Hindlimb muscle (tissue), 1 donor: Measurements from ENCODE around the gene TMED4. TPM values are rescaled to one million over a fixed set of nuclear protein-coding genes. Genes with fewer than 3 reads are reported as not detected.

Experiments
- DNase-seq: peaks from one replicate; pipeline ENCODE4 v3.0.0-alpha.2; 2013
- polyA plus RNA-seq: library from polyadenylated mRNA; unstranded; fragments of 120-200 nt; gene quantifications from one replicate; pipeline ENCODE4 v1.2.1, GENCODE V29; 2013; ENCODE audit not compliant: insufficient read length

The TMED4 gene
- 91.0 TPM for polyA plus RNA-seq

- peak; percentile 100 for DNase-seq
Measured at GRCh38 chr7:44581879-44582603, at the start of gene TMED4. Gene TMED4, minus strand, starts transcription at chr7:44582231. Its CDS starts 25 bp downstream, at chr7:44582206.

- DNase-seq: no peak
Measured at GRCh38 chr7:44631458-44632115, 49.6 kb upstream of the TMED4 start.

- no peak for DNase-seq
Measured at GRCh38 chr7:44630792-44631457, 48.9 kb upstream of the TMED4 start.

DNA sequence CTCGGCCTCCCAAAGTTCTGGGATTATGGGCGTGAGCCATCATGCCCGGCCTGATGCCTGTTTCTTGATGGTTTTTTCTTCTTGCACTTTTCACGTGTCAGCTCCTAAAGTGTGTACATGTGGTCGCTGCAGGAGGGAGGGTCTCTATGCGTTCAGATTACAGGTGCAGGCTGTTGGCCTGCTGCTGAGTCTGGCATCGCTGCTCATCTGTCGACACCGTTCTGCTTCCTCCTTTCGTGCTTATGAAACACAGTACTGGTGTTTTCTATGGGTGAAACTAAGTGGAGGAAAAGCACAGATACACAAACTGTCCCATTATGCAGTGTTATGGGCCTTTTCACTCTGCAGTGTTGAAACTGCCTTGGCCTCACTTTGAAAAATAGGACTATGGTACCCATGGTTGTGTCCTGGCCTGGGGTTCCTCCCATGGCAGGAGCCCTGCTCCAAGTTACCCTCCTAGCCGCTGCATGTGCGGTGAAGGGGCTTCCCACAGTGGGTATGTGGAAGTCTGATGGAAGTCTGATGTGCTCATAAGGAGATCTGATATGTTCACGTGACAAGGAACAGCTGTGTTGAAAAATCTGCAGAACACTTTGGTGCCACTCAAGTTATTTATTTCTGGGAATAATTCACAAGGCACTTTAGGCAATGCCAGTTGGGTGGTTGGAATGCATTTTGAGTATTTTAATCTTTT is 47.9 kb upstream of the TMED4 start:
- no peak for DNase-seq

GRCh38 chr7:44626620-44627019 is 44.6 kb upstream of the TMED4 start:
- no peak for DNase-seq

DNA sequence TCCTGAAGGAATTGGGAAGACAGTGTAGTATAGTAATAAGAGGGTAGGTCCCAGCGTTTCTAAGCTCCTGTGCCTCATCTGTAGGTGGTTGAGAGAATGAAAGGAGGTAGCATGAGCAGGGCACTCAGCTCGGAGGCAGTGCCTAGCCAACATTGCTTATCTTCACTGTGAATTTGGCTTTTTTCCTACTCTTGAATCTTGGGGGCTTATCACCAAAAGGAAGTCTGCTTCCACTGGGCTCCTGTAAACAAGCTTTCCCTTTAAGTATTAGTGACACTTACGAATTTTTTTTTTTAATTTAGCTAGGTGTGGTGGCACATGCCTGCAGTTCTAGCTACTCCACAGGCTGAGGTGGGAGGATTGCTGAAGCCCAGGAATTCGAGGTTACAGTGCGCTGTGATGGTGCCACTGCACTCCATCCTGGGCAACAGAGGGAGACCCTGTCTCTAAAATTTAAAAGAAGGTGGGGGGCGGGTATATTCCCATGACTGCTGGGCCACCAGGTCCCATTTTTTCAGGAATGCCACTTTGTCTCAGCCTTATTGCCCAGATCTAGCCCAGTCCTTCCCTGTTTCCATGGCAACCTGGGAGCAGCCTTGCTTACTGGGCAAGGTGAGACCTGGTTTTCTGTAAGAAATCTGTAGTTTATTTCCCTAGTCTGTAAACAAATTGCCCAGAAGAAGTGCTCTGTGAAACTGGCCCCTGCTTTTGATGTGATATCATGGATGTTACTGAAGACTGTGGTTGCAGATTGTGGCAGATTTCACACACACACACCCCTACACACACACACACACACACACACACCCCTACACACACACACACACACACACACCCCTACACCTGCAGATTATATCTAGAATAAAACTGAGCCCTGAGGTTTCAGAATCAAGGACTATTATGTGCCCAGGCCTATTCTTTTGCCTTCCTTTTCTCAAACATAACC is 43.8 kb upstream of the TMED4 start:
- no peak for DNase-seq

GRCh38 chr7:44624318-44624717 is 42.3 kb upstream of the TMED4 start:
- DNase-seq: no peak

DNA sequence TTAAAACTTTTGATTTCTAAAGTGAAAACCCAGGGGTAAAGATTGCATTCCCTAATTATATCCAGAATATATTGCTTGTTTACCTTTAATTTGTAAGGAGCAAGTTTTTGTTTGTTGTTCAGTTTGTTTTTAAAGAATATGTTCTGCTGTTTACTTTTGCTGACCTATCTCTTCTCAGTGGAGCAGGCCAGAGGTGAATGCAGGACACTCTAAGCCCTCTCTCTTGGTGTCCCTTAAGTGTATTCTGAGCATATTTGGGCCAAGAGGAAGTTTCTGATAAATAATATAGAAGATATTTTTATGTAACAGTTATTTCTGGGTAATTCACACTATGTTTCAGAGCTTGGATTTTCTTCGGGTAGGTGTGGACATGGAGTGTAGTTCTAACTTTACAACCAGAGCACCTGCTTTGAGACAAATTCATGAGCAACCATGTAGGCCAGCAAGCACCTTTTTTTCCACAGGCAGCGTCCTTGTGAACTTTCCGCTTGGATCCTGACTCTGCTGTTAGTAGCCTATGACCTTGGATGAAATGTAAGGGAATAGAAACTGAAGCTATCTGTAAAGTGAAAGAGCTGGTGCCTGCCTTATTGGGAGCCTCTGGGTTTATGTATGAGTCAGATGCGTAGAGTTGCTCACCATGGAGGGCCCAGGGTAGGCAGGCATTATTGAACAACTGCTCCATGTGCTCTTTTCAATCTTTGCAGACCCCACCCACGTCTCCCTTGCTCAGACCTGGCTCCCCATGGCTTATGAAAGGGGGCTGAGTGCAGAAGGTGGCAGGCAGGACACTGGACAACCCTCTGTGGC is 40.5 kb upstream of the TMED4 start:
- no peak for DNase-seq

GRCh38 chr7:44621750-44622103 is 39.7 kb upstream of the TMED4 start:
- DNase-seq: no peak

- DNase-seq: no peak
Measured at GRCh38 chr7:44621034-44621749, 39.2 kb upstream of the TMED4 start.

DNA sequence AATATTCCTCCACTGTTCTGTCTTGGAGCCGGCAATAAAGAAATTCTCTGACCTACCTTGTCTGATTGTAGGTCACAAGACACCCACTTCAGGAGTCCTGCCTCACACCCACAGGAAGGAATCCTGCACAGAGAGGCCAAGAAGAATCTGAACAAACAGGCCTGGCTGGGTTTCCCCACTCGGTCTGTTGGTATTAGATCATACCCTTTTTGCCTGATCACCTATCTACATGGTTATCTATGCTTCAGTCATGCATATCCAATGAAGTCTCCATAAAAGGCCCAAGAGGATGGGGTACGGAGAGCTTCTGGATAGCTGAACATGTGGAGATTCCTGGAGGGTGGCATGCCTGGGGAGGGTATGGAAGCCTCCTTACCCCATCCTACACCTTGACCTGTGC is 36.7 kb upstream of the TMED4 start:
- no peak for DNase-seq

DNA sequence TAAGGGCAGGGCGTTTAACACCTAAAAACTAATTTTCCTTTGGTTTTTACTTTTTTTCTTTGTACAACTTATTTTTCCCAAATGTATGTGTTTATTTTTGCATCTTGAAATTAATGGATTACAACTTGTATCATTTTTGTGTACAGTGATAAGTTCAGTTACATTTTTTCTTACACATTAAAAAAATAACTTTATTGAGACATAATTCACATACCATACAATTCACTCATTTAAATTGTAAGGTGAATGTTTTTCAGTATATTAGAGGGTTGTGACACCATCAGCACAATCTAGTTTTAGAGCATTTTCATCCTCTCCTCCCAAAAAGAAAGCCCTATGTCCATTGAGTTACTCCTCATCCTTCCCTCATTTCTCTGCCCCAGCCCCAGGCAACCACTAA is 36.0 kb upstream of the TMED4 start:
- no peak for DNase-seq

GRCh38 chr7:44617225-44617890 is 35.3 kb upstream of the TMED4 start:
- no peak for DNase-seq

DNA sequence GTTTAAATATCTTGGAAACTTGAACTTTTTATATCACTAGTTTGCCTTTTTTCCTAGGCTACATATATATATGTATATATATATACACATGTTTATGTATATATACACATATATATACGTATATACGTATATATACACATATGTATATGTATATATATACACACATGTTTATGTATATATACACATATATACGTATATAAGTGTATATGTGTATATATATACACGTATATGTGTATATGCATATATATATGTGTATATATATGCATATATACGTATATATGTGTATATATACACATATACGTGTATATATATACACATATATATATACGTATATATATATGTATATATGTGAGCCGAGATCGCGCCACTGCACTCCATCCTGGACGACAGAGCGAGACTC is 34.5 kb upstream of the TMED4 start:
- no peak for DNase-seq

- no peak for DNase-seq
Measured at GRCh38 chr7:44615793-44616192, 33.8 kb upstream of the TMED4 start.

GRCh38 chr7:44615149-44615611 is 33.1 kb upstream of the TMED4 start:
- DNase-seq: no peak

DNA sequence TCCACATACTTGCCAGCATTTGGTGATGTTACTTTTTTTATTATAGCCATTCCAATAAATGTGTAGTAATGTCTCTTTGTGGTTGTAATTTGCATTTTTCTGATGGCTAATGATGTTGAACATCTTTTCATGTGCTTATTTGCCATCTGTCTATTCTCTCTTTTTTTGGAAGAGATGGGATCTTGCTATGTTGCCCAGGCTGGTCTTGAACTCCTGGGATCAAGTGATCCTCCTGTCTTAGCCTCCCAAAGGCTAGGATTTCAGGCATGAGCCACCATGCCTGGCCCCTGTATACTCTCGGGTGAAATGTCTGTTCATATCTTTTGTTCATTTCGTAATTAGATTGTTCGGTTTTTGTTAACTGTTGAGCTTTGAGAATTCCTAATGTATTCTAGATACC is 27.8 kb upstream of the TMED4 start:
- no peak for DNase-seq

DNA sequence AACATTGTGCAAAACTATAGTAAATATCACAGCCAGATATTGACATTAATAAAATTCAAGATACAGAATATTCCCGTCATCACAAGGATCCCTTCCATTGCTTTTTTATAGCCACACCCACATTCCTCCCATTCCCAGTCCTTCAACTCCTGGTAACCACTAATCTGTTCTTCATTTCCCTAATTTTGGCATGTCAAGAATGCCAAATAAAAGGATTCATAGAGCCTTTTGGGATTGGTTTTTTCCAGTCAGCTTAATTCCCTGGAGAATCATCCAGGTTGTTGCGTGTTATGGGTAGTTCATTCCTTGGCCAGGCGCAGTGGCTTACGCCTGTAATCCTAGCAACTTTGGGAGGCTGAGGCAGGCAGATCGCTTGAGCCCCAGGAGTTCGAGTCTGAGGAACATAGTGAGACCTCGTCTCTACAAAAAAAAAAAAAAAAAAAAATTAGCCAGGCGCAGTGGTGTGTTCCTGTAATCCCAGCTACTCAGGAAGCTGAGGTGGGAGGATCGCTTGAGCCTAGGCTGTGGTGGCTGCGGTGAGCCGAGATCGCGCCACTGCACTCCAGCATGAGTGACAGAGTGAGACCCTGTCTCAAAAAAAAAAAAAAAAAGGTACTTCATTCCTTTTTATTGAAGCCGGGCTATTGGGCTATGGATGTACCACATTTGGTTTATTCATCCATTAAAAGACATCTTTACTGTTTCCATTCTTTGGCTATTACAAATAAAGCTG is 27.1 kb upstream of the TMED4 start:
- no peak for DNase-seq
